Activated CD8-positive, alpha-beta memory T cell treated with anti-CD3 and anti-CD28 coated beads, Interleukin-2, amount 50 U/mL, for 4 hours (primary cell): Measurements from ENCODE around the gene HOXB8.

Source experiments
- DNase-seq: peaks from one replicate; pipeline ENCODE4 v3.0.0-alpha.2; 2020

HOXB8 gene

DNA sequence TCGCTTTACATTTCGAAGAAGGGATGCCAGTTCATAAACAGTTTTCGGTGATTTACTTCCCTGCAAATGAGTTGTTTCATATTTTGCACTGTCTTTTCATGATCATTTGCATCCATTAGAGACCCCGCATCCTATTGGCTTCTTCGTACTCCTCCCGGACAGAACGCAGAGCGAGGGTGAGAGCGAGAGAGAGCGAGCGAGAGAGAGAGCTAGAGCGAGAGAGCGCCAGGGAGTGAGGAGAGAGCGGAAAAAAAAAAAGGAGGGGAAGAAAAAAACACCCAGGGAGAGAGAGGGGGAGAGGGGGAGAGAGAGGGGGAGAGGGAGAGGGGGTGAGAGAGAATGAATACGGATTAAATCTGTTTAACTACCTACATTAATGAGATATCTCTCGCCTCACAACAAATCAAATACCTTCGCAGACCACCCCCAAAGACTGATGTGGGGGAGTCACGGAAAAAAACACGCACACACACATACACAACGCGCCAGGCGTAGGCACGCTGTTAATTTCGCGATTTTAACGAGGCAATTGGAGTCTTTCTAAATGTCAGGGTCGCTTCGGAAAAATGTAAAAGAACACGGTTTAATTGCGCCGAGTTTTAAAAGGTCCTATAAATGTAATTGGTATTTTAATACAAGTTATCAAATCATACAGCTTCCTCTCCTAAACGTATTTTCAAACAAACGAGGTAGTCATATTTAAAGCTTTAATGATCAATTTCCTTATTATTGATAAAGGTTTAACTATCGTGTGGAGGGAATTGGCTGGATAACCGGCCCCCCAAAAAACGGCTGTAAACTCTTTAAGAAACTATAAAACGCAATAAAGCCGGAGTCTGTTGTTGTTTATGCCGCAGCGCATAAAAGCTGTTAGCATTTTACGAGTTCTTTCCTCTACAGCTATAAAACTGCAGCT, at the start of gene HOXB8:
Gene HOXB8 (minus strand): TSS at position 246 of the 916 bp plus-strand sequence. CDS start 588 bp downstream, outside the sequence.
- no peak for DNase-seq

DNA sequence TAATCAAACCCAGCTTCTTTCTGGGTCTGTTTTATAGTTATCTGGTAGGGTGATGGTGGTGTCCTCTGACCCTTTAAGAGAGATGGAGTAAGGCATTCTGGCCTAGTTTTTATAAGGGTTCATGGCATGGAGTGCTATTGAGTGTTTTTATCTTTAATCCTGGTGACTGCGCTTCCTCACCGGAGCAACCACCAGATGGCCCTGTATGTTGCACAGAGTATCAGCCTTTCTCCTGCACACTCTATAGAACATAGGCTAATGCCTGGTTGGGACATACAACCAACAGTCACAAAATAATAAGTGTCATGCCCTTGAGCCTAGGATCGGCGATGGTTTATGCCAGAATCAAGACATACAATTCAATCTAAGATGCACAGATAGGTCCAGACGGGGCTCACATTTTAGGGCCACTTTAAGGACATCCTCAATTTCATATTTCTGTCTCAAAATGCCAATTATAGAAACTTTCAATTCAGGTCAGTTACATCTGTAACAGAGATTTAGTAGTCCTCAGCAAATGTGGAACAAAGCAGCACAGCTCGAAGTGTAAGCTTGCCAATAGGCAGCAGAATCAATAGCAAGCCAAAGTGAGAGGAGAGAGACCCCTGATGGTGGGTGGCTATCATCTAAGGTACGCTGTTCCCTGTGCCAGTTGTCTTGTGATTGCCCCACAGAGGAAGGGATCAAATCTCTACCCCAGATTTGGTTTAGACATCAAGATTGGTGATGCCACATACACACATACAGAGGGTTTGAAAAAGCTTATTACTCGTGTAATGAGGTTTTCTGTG, 48.2 kb upstream of the HOXB8 start:
- DNase-seq: no peak

DNA sequence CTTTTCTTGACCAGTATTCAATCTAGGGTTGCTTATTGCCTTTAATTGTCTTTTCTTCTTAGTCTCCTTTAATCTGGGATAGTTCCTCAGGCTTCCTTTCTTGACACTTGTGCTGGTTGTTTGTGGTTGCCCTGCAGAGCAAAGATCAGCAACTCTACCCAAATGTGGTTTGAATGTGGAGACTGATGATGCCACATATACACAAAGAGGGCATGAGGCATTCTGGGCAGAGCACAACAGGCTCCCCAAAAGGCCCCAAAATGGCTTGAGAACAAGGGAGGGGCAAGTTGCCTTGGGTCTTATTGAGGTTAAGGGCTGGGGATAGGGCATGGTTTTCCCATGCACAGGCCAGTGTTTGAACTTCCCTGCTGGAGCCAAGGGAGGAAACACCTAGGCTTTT, 40.8 kb upstream of the HOXB8 start:
- DNase-seq: no peak

DNA sequence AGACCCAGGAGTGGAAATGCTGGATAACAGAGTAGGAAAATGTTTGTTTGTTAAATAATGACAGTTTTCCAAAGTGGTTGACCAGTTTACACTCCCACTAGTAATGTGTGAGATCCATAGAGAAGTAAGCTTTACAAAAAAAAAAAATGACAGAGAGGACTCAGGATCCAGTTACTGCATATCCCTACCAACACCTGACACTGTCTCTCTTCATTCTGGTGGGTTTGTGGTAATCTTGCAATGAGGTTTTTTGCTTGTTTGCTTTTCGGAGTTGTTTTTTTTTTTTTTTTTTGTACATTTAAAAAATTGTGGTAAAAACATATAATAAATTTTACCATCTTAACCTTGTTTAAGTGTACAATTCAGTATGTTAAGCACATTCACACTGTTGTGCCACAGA, 34.6 kb upstream of the HOXB8 start:
- no peak for DNase-seq

DNA sequence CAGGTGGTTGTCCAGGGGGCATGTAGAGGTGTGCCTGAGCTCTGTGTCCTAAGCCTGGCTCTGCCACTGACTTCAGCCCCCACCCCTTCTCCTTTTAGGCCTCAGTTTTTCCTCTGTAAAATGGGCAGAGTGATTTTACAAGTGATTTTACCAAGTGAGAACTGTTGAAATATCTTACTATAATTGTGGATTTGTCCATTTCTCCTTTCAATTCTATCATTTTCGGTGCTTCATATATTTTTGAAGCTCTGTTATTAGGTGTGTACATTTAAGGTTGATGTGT, 32.8 kb upstream of the HOXB8 start:
- no peak for DNase-seq

DNA sequence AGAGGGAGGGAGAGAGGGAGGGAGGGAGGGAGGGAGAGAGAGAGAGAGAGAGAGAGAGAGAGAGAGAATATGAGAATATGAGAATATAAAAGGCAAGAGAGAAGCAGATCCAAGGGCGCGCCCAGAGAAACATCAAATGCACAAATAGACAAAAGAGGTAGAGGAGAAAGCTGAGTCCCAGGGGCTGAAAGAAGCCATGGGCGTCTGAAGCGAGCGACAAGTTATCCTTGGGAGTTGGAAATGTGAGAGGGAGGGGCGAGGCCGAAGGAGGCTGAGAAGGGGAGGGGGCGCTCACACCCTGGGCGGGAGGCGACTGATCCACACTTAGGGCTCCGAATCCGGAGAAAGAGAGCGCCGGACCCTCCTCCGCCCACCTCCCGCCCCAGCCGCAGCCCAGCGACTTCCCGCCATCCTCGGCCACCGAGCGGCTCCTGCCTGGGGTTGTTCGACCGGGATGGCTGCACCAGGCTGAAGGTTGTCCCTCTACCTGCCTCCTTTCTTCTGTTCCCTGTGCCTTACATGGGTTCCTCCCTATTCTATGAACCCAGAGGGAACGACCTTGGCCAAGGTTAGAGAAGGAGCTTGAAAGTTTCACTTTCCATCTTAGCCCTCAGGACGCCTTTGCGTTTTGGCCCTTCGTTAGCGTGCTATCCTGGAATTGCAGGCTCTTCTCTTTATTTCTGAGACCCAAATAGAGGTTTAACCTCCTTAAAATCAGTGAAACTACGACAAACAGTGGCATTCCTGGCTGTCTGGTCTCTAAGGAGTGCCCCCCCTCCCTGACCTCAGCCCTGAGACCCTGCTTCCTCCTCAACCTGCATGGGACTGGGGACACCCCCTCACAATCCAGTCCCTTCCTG, 32.2 kb upstream of the HOXB8 start:
- no peak for DNase-seq

DNA sequence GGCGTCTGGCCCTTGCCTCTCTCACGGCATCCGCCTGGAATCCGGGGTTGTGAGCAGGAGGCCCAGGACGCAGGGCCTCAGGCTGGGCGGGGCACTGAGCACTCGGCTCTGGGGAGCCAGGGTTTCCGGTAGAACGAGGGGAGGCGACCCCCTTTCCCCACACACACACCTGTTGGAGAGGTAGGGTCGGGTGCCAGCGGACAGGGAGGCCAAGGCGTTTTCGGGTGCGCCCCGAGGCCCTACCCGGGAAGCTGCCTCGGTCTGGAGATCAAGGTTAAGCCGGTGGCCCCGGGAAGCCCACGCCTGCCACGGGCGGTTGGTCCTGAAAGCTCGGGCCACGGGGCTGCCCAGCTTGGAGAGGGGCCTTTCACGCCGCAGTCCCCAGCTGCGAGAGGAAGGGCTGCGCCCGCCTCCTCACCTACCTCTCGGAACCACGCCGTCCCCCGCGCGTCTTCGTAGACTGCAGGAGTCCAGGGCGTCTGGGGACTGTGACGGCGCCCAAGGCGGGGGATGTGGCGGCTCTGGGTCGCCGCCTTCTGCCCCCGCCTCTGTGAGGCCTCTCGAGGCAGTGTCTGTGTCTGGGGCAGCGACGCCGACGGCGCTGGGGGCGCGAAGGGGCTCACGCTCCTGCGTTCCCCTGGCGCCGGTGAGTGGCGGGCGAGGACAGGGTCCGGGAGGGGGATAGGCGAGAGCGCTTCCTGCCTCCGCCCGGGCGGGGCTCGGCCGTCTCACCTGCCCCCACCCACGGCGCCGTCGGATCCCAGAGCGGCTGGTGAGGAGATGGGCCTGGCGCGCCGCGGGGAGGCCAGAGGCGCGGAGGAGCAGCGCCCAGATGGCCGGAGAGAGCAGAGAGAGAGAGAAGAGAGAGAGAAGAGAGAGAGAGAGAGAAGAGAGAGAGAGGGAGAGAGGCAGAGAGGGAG, 31.4 kb upstream of the HOXB8 start:
- DNase-seq: peak; percentile 26

DNA sequence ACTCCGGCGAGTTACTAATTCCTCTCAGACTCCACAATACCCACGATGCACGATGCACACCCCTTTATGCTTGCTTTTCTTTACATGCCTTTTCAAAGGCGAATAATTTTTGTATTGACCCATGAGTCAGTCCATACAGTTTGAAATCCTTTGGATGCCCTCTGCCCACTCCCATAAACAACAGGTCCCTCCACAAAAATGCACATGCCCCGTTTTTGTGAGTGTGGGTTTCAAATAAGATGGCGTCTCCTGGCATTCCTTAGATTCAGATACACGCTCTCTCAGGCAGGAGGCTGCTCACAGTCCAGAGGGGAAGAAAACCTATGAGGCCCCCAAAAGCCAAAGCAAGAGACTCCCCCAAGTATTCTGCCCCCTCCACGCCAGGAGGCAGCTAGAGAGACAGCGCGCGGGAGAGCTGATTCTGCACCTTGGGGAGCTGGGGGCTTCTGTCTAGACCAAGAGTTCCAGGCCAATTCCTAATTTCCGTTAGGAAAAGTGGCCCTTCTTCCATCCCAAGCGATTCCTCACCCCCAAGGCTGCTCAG, 30.6 kb upstream of the HOXB8 start:
- no peak for DNase-seq

DNA sequence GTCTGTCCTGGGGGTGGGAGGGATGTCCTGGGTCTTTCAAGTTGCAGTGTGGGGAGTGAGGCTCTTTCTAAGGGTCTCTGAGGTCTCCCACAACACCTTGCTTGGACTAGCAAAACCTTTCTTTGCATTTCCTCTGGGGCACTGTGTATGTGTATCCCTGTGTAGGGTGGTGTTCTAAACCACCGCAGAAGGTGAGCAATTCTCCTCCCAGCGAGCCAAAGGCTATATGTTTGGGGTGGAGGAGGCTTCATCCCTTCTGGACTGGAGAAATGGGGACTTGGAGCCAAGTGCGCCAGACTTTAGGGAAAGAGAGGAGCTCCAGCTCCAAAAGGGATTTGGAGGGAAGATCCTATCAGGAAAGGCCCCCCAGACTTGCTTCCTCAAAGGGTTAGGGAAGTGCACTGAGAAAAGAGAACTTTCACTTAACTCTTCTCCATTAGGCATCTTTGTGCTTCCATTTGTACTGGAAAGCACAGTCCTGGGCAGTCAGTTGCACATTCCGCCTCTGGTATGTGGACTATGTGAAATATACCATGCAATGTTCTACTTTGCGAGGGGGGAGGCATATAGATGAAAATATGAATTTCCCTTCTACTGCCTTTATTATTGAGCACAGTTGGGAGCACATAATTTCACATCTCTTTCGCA, 29.9 kb upstream of the HOXB8 start:
- no peak for DNase-seq

DNA sequence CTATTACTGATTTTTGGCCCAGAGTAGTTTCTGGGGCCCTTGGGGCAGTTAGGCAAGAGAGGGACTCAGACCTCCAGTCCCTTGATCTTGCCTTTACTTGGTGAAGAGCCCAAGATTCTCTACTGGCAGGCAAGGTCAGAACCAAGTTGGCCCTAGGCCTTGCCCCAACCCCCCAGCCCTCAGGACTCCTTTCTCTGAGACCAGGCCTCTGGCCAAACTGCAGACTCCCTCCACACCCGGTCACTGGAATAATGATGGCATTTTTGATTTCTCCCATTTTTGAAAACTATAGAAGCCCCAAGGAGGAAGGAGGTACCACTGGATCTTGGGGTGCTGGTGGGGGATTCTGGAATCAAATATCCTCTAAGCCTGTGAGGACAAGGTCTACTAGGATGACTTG, 29.1 kb upstream of the HOXB8 start:
- DNase-seq: no peak

DNA sequence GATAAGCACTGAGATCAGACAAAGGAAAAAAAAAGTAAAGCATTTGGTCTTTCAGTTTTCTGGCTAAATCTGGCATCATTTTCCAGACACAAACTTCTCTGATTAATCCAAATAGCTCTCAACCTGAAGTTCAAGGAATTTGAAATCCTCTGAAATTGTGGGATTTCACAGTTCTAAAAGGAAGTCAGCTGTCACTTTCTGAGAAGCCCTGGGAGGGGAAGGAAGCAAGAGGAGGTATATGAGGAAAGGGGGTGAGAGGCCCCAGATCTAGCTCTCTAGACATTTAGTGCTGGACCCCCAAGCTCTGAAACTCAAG, 28.6 kb upstream of the HOXB8 start:
- no peak for DNase-seq

DNA sequence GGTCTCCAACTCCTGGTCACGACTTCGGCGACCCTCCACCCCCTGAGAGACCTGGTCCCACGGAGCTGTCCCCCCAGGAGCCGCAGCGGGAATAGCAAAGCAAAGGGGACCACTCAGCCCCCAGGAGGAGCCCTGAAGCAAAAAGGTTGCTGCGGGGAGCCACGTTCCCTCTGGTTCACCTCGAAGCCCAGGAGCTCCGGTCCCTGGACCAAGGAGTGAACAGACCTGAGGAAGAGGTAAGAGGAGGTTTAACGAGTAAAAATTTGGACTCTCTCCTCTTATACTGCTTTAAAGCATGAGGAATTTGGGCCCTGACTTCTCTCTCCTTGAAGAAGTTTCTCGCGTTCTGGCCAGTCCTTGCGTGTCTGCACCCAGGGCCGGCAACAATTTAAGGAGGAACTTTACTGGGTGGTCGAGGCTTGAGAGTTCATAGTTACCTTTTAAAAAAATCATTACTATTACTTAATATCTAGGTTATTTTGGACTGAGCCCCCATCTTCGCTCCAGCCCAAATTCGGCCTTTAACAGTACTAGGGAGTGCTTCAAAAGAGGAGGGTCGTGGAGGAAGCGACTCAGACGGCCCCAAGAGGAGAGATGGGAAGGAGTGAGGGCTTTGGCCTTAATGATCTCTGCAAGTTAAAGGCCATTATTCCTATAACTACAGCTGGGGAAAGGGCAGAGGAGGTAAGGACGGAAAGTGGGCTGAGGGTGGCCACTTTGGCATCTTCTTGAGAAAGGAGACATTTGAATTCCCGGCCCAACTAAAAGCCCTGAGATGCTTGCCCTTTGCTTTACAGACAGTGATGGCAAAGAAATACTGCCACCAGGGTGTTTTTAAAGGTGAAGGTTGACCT, 28.0 kb upstream of the HOXB8 start:
- DNase-seq: no peak

DNA sequence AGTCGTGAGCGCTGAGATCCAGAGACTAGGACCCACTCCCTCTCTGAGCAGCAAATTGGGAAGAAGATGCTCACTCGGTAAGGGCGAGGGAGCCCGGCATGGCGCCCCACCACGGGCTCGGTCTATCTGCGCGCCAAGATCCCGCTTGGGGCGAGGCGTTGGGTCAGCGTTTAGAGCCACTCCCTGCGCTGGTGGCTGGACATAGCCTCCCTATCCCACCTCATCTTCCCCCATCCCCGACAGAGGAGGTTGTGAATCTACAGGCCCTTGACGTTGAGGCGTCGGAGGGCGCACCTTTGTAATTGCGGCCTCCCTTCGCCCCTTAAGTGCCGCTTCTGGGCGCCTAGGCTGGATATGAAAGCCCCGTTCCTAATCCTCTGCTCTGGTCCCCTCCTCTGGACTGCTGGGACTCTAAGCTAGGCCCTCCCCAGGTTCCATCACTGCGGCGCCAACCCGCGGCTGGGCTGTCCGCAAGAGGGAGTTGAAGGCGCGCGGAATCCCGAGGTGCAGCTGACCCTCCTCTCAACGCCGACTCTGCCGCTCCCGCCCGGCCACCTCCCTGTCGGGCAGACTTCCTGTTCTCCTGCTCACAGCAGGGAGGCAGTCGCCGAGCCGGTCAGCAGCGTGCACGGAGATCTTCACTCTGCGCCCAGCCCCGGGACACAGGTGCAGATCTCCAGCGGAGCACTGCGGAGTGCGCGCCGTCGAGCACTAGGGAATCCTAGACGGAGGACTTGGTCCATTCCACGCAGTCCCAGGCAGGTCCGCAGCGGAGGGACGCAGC, 27.2 kb upstream of the HOXB8 start:
- DNase-seq: no peak

DNA sequence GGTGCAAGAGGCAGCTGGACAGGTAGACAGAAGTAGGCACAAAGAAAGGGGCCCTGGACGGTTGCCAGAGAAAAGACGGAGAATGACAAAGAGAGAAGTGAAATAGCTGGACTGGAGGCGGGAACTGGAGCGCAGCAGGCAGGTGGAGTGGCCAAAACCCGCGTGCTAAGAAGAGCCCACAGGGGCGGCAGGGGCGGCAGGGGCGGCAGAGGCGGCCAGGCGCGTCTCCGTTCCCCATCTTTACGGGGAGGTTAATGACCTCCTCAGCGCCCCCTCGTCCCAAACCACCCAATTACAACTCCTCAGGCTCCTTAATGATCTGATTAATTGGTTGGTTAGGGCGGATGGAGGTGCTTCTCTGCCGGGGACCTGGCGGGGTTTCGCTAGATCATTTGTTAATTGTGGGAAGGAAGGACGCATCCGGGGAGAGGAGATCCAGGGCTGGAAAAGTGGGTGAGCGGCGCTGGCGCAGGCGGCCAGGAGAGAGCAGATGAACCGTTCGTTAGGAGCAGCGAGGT, 26.5 kb upstream of the HOXB8 start:
- DNase-seq: no peak

DNA sequence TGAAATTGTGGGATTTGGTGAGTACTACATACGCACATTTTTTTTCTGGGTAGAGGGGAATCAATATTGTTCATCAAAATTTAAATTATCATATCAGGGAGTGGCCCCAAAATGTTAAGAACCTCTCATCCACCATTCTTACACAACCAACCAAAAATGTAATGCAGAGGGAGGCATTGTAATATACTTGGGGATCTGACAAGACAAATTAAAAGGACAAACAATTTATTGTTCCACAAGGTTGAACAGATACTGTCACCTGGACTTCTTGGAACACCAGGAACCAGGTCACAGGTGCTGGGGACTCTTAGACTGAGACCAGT, 25.7 kb upstream of the HOXB8 start:
- DNase-seq: no peak

DNA sequence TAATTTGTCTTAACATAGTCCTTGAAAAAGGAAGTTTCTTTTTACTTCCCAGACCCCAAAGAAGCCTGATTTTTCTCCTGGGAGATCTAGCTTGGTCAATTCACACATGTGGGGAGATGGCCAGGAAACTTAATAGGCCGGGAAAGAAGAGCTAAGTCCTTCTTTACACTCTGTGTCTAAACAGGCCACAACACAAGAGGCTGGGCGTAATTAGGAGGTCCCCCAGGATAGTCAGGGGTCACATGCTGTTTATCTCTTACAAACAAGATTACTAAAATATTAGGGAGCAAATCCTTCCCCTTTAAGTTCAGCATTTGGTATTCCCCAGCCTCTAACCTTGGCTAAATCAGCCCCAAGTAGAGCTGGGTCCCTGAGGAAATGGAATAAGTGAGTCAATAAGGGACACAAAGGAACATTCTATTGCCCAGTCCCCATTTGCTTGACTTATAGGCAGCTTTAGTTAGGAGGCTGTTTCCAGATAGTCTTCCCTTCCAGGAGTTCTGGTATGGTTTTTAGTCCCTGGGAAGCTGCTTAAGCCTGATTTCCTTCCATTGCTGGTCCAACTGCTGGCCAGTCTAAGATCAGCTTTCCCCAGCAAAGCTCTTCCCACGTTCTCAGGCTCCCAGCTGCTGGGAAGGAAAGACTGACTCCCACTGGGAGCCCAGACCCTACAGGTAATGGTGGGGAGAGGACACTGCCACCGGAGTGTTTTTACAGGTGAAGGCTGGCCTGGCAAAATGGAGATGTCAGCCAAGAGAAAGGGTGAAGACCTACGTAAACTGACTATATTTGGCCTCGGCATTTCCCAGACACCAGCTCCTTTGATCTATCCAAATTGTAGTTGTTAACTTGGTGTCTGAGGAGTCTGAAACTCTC, 25.1 kb upstream of the HOXB8 start:
- no peak for DNase-seq

DNA sequence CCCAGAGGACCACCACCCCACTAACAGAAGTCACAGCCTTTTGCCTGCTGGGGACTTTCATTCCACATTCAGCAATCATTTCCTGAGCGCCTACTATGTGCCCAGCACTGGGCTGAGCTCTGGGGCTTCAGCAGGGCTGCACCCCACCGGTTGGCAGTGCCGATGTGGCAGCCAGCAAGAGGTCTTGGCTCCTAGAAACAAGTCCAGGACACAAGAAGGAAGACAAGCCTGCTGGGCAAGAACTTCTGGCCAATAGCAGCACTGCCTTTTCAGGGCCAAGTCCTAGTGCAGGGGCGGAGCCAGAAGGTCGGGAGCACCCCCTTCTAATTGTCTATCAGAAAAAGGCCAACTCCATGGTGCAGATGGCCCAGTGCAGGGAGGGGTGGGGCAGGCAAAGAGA, 24.0 kb upstream of the HOXB8 start:
- no peak for DNase-seq
